Esophagus muscularis mucosa (tissue), 4 donors: ENCODE results near the gene PAXX. TPM values are rescaled to one million over a fixed set of nuclear protein-coding genes. Genes with fewer than 3 reads are reported as not detected.

Source experiments
- DNase-seq: peaks from one replicate; pipeline ENCODE4 v3.0.0-alpha.2; 2017; ENCODE audit errors: extremely low spot score
- H3K27ac ChIP-seq, 4 donors: fragments of 200-600 bp; sonication (generic); replicated peaks in 1 of 4; 1 replicate in 3 of 4; 2 replicates in 1 of 4; pipeline ENCODE4 v1.5.1; 2016 to 2019; ENCODE audit warnings: mild to moderate bottlenecking in 1 of 4
- H3K27me3 ChIP-seq, 4 donors: fragments of 200-600 bp; sonication (generic); one replicate each; pipeline versions ENCODE4 v1.5.1 to v1.6.0; 2016 to 2019
- H3K36me3 ChIP-seq, 4 donors: fragments of 200-600 bp; sonication (generic); one replicate each; pipeline ENCODE4 v1.5.1; 2016 to 2019
- H3K4me1 ChIP-seq, 4 donors: fragments of 200-600 bp; sonication (generic); one replicate each; pipeline ENCODE4 v1.5.1; 2016 to 2019
- H3K4me3 ChIP-seq, 4 donors: fragments of 200-600 bp; sonication (generic); 1 replicate in 2 of 4; 2 replicates in 2 of 4; pipeline ENCODE4 v1.5.1; 2016 to 2019; ENCODE audit warnings: mild to moderate bottlenecking in 4 of 4, moderate library complexity in 1 of 4
- H3K9me3 ChIP-seq, 4 donors: fragments of 200-600 bp; sonication (generic); 1 replicate in 3 of 4; 2 replicates in 1 of 4; pipeline ENCODE4 v1.5.1; 2016 to 2019
- EP300 ChIP-seq: sonication (generic); formaldehyde crosslinking; IDR thresholded peaks from one replicate; pipeline ENCODE4 v1.6.1; 2017; ENCODE audit warnings: antibody characterized with exemption
- POLR2A ChIP-seq: fragments of 450-650 bp; IDR thresholded peaks from one replicate; pipeline ENCODE4 v1.6.1; 2017; ENCODE audit warnings: antibody characterized with exemption, moderate library complexity, mild to moderate bottlenecking, low read depth
- POLR2AphosphoS5 ChIP-seq, 2 donors: sonication (generic); formaldehyde crosslinking; IDR thresholded peaks; one replicate each; pipeline ENCODE4 v1.6.1; 2017; ENCODE audit warnings: antibody characterized with exemption in 2 of 2
- WGBS: methylation state at CpG from one replicate; pipeline ENCODE4 v1.1.5; 2018; 5-methylcytosine and 5-hydroxymethylcytosine counted together
- intact Hi-C: fragments of 100-400 bp; cut with DNase I; formaldehyde crosslinking; loops from one replicate; pipeline ENCODE4 v1.15.1; 2023
- total RNA-seq, 4 donors: library from RNA; depleted of rRNA; stranded (reverse); fragments of >200 nt; gene quantifications; one replicate each; pipeline versions ENCODE4 v1.1.0 to v1.2.1, GENCODE V29; 2016
- TF ChIP-seq, protein P1 (sequence below), 3 experiments: fragments of 200-600 bp in 2 of 3; fragments of 450-650 bp in 1 of 3; sonication (generic) in 2 of 3; IDR thresholded peaks; one replicate each; pipeline ENCODE4 v1.5.1; 2017 to 2019; ENCODE audit warnings: antibody characterized with exemption in 3 of 3, mild to moderate bottlenecking in 2 of 3, moderate library complexity in 1 of 3

Gene PAXX
- total RNA-seq, 4 donors from 2014 or later = 28.8 to 39.9 (median 37.8) TPM

- no peak for DNase-seq
- H3K27me3 ChIP-seq = no peaks in the 10 kb centered on the region
- peaks cover 12 to 66% (median 57%) of the 10 kb centered on the region in 4 donors for H3K36me3 ChIP-seq
- TF ChIP-seq POLR2A = no peak
- TF ChIP-seq, protein P1, sequence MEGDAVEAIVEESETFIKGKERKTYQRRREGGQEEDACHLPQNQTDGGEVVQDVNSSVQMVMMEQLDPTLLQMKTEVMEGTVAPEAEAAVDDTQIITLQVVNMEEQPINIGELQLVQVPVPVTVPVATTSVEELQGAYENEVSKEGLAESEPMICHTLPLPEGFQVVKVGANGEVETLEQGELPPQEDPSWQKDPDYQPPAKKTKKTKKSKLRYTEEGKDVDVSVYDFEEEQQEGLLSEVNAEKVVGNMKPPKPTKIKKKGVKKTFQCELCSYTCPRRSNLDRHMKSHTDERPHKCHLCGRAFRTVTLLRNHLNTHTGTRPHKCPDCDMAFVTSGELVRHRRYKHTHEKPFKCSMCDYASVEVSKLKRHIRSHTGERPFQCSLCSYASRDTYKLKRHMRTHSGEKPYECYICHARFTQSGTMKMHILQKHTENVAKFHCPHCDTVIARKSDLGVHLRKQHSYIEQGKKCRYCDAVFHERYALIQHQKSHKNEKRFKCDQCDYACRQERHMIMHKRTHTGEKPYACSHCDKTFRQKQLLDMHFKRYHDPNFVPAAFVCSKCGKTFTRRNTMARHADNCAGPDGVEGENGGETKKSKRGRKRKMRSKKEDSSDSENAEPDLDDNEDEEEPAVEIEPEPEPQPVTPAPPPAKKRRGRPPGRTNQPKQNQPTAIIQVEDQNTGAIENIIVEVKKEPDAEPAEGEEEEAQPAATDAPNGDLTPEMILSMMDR (IDR thresholded peaks at IDR 0.05) = no peak
- TF ChIP-seq EP300 = no peak
- TF ChIP-seq POLR2AphosphoS5 (IDR thresholded peaks at IDR 0.05) = no peak
- intact Hi-C loops = no loop called here
- 84% methylated on average over 7 of the region's 18 CpGs for WGBS
- H3K9me3 ChIP-seq = peaks cover 0 to 3% (median 0%) of the 10 kb centered on the region in 4 donors
- peaks cover 0 to 12% (median 6%) of the 10 kb centered on the region in 4 donors for H3K4me1 ChIP-seq
- no peak overlapping the region for H3K27ac ChIP-seq
- no peak overlapping the region for H3K4me3 ChIP-seq
These were observed 17.0 kb downstream of the PAXX start for GRCh38 chr9:137009217-137009616.

DNA sequence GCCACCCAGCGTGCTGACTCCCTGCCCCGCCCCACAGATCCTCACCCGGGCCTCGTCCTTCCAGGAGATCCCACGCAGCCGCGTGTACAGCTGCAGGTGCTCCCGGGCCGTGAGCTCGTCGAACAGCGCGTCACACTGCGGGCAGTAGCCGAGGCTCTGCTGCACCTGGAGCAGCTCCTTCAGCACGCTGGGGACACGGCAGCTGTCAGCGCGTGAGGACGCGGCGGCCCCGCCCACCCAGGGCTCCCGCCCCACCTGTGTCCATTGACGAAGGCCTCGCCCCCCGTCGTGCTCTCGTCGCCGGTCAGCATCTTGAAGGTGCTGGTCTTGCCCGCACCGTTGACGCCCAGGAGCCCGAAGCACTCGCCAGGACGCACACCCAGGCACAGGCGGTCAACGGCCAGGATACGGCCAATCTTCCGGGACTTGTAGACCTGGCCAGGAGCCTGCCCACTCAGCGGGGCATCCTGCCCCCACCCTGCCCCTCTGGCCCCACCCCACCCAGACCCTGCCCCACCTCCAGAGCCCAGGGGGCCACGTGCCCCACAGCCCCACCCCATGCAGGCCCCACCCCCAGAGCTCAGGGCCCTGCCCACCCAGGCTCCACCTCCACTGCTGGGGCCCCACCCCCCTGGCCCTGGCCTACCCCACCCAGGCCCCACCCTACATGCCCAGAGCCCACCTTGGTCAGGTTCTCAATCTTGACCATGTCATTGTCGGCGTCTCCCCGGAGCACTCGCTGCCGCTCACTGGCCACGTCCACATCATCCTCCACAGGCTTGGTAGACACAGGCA, 17.9 kb downstream of the PAXX start:
- Histone ChIP-seq H3K27me3 (no peaks in the 10 kb centered on the region), H3K36me3 (peaks cover 20 to 75% (median 66%) of the 10 kb centered on the region in 4 donors), H3K4me3 (no peak overlapping the region), H3K9me3 (no peaks in the 10 kb centered on the region), H3K27ac (no peak overlapping the region), H3K4me1 (peaks cover 0 to 12% (median 6%) of the 10 kb centered on the region in 4 donors)
- 92% methylated on average over 27 of the region's 49 CpGs for WGBS
- TF ChIP-seq POLR2A = no peak
- intact Hi-C loops = no loop called here
- DNase-seq = no peak

DNA sequence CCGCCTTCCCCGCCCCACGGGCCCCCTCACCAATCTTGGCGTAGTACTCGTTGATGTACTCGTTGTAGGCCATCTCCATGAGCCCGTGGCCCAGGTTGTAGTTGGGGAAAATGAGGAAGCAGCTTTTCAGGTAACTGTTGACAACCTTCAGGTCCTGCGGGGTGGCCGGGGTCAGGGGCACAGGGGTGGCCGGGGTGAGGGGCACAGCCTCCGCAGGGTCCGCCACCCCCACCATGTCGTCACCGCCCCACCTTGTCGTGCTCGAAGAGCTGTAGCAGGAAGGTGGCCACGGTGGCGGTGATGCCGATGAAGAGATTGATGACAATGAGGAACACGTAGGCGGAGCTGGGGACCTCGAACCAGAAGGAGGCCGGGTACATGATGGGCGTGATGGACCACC, 18.9 kb downstream of the PAXX start:
- TF ChIP-seq EP300 (no peak), POLR2AphosphoS5 (IDR thresholded peaks at IDR 0.05) (no peak), POLR2A (no peak)
- TF ChIP-seq, protein P1 (IDR thresholded peaks at IDR 0.05) = no peak
- Histone ChIP-seq H3K4me1 (peaks cover 0 to 12% (median 6%) of the 10 kb centered on the region in 4 donors), H3K36me3 (peaks cover 20 to 85% (median 76%) of the 10 kb centered on the region in 4 donors), H3K27me3 (no peaks in the 10 kb centered on the region), H3K27ac (no peak overlapping the region), H3K9me3 (no peaks in the 10 kb centered on the region), H3K4me3 (no peak overlapping the region)
- intact Hi-C loops = no loop called here
- no peak for DNase-seq
- 93% methylated on average over 24 of the region's 24 CpGs for WGBS

- TF ChIP-seq POLR2AphosphoS5 (IDR thresholded peaks at IDR 0.05) (no peak), POLR2A (no peak), EP300 (no peak)
- TF ChIP-seq, protein P1 (IDR thresholded peaks at IDR 0.05) = no peak
- H3K9me3 ChIP-seq = no peaks in the 10 kb centered on the region
- H3K27ac ChIP-seq = no peak overlapping the region
- DNase-seq = no peak
- H3K27me3 ChIP-seq = no peaks in the 10 kb centered on the region
- intact Hi-C loops = no loop called here
- H3K4me1 ChIP-seq = peaks cover 0 to 10% (median 5%) of the 10 kb centered on the region in 4 donors
- WGBS = 92% methylated on average over 21 of the region's 39 CpGs
- H3K4me3 ChIP-seq = no peak overlapping the region
- H3K36me3 ChIP-seq = peaks cover 28 to 95% (median 86%) of the 10 kb centered on the region in 4 donors
These were observed 19.9 kb downstream of the PAXX start for GRCh38 chr9:137011907-137012675.
